A549 (cell line): ENCODE measurements around the gene LTBP3. TPM values are rescaled to one million over a fixed set of nuclear protein-coding genes. Genes with fewer than 3 reads are reported as not detected.

Experiments used
- ATAC-seq, 2 experiments: fragments of 200-7000 bp in 1 of 2; fragments of >200 bp in 1 of 2; cut with Nextera tagmentation in 1 of 2; cut with Tn5 transposase in 1 of 2; 3 replicates each; pipeline versions ENCODE4 v1.8.0 to v1.9.1; 2018 to 2020; ENCODE audit warnings: mild to moderate bottlenecking in 1 of 2, moderate library complexity in 1 of 2
- CTCF ChIA-PET: fragments of 300-600 bp; sonication (Branson Sonifier 250); formaldehyde crosslinking; extraction: SDS; loops from one replicate; lab custom pipeline; 2021; ENCODE audit warnings: antibody characterized with exemption, inconsistent platforms; lab: Yijun Ruan, JAX
- POLR2A ChIA-PET: fragments of 350-600 bp; formaldehyde crosslinking; extraction: SDS; loops from one replicate; lab custom pipeline; 2021; ENCODE audit warnings: antibody characterized with exemption, inconsistent platforms; lab: Yijun Ruan, JAX
- DNase-seq, 2 experiments: peaks; one replicate each; pipeline versions ENCODE4 v3.0.0 to v3.0.0-alpha.2; 2011 to 2016; ENCODE audit warnings: low read depth in 1 of 2, low spot score in 1 of 2
- FAIRE-seq: peaks from 2 replicates; lab custom pipeline; 2011; peaks lifted over from hg19 to GRCh38; lab: Jason Lieb, UNC
- H3K27ac ChIP-seq, 2 experiments: fragments of >200 bp; sonication (Bioruptor Twin); formaldehyde crosslinking; 3 replicates each; pipeline ENCODE4 v1.5.1; 2016 to 2017
- H3K4me1 ChIP-seq: fragments of >200 bp; sonication (Bioruptor Twin); formaldehyde crosslinking; 3 replicates; pipeline ENCODE4 v1.6.1; 2016
- H3K4me2 ChIP-seq: fragments of >200 bp; sonication (Bioruptor Twin); formaldehyde crosslinking; 3 replicates; pipeline ENCODE4 v1.6.1; 2016
- H3K4me3 ChIP-seq: fragments of >200 bp; sonication (Bioruptor Twin); formaldehyde crosslinking; 3 replicates; pipeline ENCODE4 v1.5.1; 2016
- H3K9me3 ChIP-seq: fragments of >200 bp; sonication (Bioruptor Twin); formaldehyde crosslinking; 3 replicates; pipeline ENCODE4 v1.6.1; 2016
- ATOH8 ChIP-seq: fragments of 250-450 bp; sonication (Bioruptor Pico); IDR thresholded peaks from 2 replicates; pipeline ENCODE4 v1.5.0; 2020; ENCODE audit warnings: low read depth, mild to moderate bottlenecking, moderate library complexity
- BHLHE40 ChIP-seq: IDR thresholded peaks from 2 replicates; pipeline ENCODE4 v1.6.1; 2012; ENCODE audit warnings: low read depth, low read length, inconsistent platforms
- CHD2 ChIP-seq: fragments of 150-350 bp; IDR thresholded peaks from 2 replicates; pipeline ENCODE4 v1.6.1; 2014; ENCODE audit warnings: low read length; ENCODE audit not compliant: partially characterized antibody
- CHD4 ChIP-seq: fragments of 200-600 bp; sonication (generic); IDR thresholded peaks from 2 replicates; pipeline ENCODE4 v1.6.1; 2016; ENCODE audit warnings: antibody characterized with exemption, mild to moderate bottlenecking, borderline replicate concordance
- E2F6 ChIP-seq: IDR thresholded peaks from 2 replicates; pipeline ENCODE4 v1.6.1; 2012; ENCODE audit warnings: low read depth, borderline replicate concordance
- EHF ChIP-seq: fragments of 250-450 bp; sonication (Bioruptor Pico); IDR thresholded peaks from 2 replicates; pipeline ENCODE4 v1.5.0; 2020; ENCODE audit warnings: mild to moderate bottlenecking
- EHMT2 ChIP-seq: fragments of 200-600 bp; sonication (generic); IDR thresholded peaks from 2 replicates; pipeline ENCODE4 v1.6.1; 2016; ENCODE audit warnings: antibody characterized with exemption, low read depth, mild to moderate bottlenecking, moderate library complexity
- EP300 ChIP-seq, 2 experiments: fragments of >200 bp; sonication (Bioruptor Twin); formaldehyde crosslinking; IDR thresholded peaks; 2 replicates in 1 of 2; 3 replicates in 1 of 2; pipeline ENCODE4 v1.6.1; 2016 to 2017
- ESRRA ChIP-seq: fragments of 150-350 bp; IDR thresholded peaks from 2 replicates; pipeline ENCODE4 v1.6.1; 2014; ENCODE audit warnings: mild to moderate bottlenecking, low read length, borderline replicate concordance
- FOSL2 ChIP-seq, 2 experiments: fragments of 450-650 bp in 1 of 2; fragments of >200 bp in 1 of 2; sonication (Bioruptor Twin) in 1 of 2; formaldehyde crosslinking; IDR thresholded peaks; 2 replicates each; pipeline versions ENCODE4 v1.5.0 to v1.6.1; 2016 to 2020; ENCODE audit warnings: mild to moderate bottlenecking in 1 of 2, moderate library complexity in 1 of 2
- FOXS1 ChIP-seq: fragments of 250-450 bp; sonication (Bioruptor Pico); IDR thresholded peaks from 2 replicates; pipeline ENCODE4 v1.5.0; 2020; ENCODE audit warnings: mild to moderate bottlenecking, moderate library complexity
- GATA3 ChIP-seq: IDR thresholded peaks from 2 replicates; pipeline ENCODE4 v1.6.1; 2012; ENCODE audit warnings: borderline replicate concordance
- HEYL ChIP-seq: fragments of 250-450 bp; sonication (Bioruptor Pico); IDR thresholded peaks from 2 replicates; pipeline ENCODE4 v1.8.0; 2021; ENCODE audit warnings: mild to moderate bottlenecking, moderate library complexity
- HOXA7 ChIP-seq: fragments of 250-450 bp; sonication (Bioruptor Pico); IDR thresholded peaks from 2 replicates; pipeline ENCODE4 v1.5.0; 2020; ENCODE audit warnings: mild to moderate bottlenecking, moderate library complexity
- HOXB13 ChIP-seq: fragments of 250-450 bp; sonication (Bioruptor Pico); IDR thresholded peaks from 2 replicates; pipeline ENCODE4 v1.5.0; 2020; ENCODE audit warnings: low read depth, mild to moderate bottlenecking, moderate library complexity
- HOXB5 ChIP-seq: fragments of 250-450 bp; sonication (Bioruptor Pico); IDR thresholded peaks from 2 replicates; pipeline ENCODE4 v1.5.0; 2020; ENCODE audit warnings: mild to moderate bottlenecking, moderate library complexity
- JUNB ChIP-seq: fragments of >200 bp; sonication (Bioruptor Twin); formaldehyde crosslinking; IDR thresholded peaks from 2 replicates; pipeline ENCODE4 v1.6.1; 2016
- KDM1A ChIP-seq: fragments of 200-600 bp; sonication (generic); IDR thresholded peaks from 2 replicates; pipeline ENCODE4 v1.6.1; 2016; ENCODE audit warnings: low read depth, mild to moderate bottlenecking
- KDM5A ChIP-seq: fragments of 200-600 bp; sonication (generic); IDR thresholded peaks from 2 replicates; pipeline ENCODE4 v1.6.1; 2016; ENCODE audit warnings: antibody characterized with exemption, mild to moderate bottlenecking
- POLR2AphosphoS2 ChIP-seq: conservative IDR thresholded peaks from 2 replicates; pipeline ENCODE4 v1.6.1; 2012; ENCODE audit warnings: low read length, improper control_type of control experiment, inconsistent platforms
- RARB ChIP-seq: fragments of 250-450 bp; sonication (Bioruptor Pico); IDR thresholded peaks from 2 replicates; pipeline ENCODE4 v1.8.0; 2021; ENCODE audit warnings: mild to moderate bottlenecking, moderate library complexity
- RCOR1 ChIP-seq: fragments of 150-350 bp; IDR thresholded peaks from 2 replicates; pipeline ENCODE4 v1.6.1; 2014; ENCODE audit warnings: antibody characterized with exemption, low read length, low read depth
- REST ChIP-seq: fragments of 200-600 bp; sonication (generic); IDR thresholded peaks from 2 replicates; pipeline ENCODE4 v1.6.1; 2016; ENCODE audit warnings: antibody characterized with exemption, mild to moderate bottlenecking, moderate library complexity
- RNF2 ChIP-seq: fragments of 200-600 bp; sonication (generic); IDR thresholded peaks from 2 replicates; pipeline ENCODE4 v1.6.1; 2016; ENCODE audit warnings: low read depth, mild to moderate bottlenecking, antibody characterized with exemption, moderate library complexity, borderline replicate concordance
- TP53 ChIP-seq: fragments of 250-450 bp; sonication (Bioruptor Pico); IDR thresholded peaks from 2 replicates; pipeline ENCODE4 v1.5.0; 2021; ENCODE audit warnings: mild to moderate bottlenecking, moderate library complexity
- ZFP36 ChIP-seq: fragments of 450-650 bp; IDR thresholded peaks from 2 replicates; pipeline ENCODE4 v1.6.1; 2014; ENCODE audit warnings: borderline replicate concordance; ENCODE audit not compliant: partially characterized antibody
- WGBS: methylation state at CpG from one replicate; pipeline ENCODE4 v1.1.6; 2017; ENCODE audit errors: missing lambda C conversion rate; 5-methylcytosine and 5-hydroxymethylcytosine counted together
- polyA plus RNA-seq, 4 experiments: library from polyadenylated mRNA; depleted of rRNA in 3 of 4; stranded (reverse); fragments of >200 nt; fragmentation: RNase III in 1 of 4; extraction: RNeasy Plus Mini Kit Qiagen cat#74134 plus additional on column Dnase treatment in 1 of 4; gene quantifications; 2 replicates in 3 of 4; 3 replicates in 1 of 4; pipeline ENCODE4 v1.2.3, GENCODE V29; 2011 to 2017
- TF ChIP-seq, protein P1 (sequence below): fragments of >200 bp; sonication (Bioruptor Twin); formaldehyde crosslinking; IDR thresholded peaks from 2 replicates; pipeline ENCODE4 v1.6.1; 2016
- TF ChIP-seq, protein P2 (sequence below): fragments of 450-650 bp; IDR thresholded peaks from 2 replicates; pipeline ENCODE4 v1.6.1; 2014; ENCODE audit warnings: antibody characterized with exemption

The LTBP3 gene
- polyA plus RNA-seq, 2 of the 4 experiments (the other 2 are of a cell fraction) = 28.6 to 123 TPM

- no peaks in the 10 kb centered on the region for H3K9me3 ChIP-seq
- no peak for TF ChIP-seq RNF2
- TF ChIP-seq, protein P1, sequence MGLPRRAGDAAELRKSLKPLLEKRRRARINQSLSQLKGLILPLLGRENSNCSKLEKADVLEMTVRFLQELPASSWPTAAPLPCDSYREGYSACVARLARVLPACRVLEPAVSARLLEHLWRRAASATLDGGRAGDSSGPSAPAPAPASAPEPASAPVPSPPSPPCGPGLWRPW = no peak
- no peak for TF ChIP-seq GATA3
- no peak for TF ChIP-seq E2F6
- TF ChIP-seq CHD4 = no peak
- TF ChIP-seq EHF = no peak
- TF ChIP-seq KDM1A = no peak
- TF ChIP-seq ESRRA = no peak
- TF ChIP-seq, protein P2, sequence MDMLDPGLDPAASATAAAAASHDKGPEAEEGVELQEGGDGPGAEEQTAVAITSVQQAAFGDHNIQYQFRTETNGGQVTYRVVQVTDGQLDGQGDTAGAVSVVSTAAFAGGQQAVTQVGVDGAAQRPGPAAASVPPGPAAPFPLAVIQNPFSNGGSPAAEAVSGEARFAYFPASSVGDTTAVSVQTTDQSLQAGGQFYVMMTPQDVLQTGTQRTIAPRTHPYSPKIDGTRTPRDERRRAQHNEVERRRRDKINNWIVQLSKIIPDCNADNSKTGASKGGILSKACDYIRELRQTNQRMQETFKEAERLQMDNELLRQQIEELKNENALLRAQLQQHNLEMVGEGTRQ = no peak
- no peak for TF ChIP-seq HOXB5 (CRISPR knock-in tag)
- no peak for TF ChIP-seq FOSL2 (IDR thresholded peaks at IDR 0.05)
- no peak for TF ChIP-seq FOSL2 (CRISPR knock-in tag; IDR thresholded peaks at IDR 0.05)
- no peak for TF ChIP-seq EP300 (IDR thresholded peaks at IDR 0.05)
- no peak for TF ChIP-seq HOXB13 (CRISPR knock-in tag)
- TF ChIP-seq RARB (CRISPR knock-in tag) = no peak
- TF ChIP-seq FOXS1 = no peak
- TF ChIP-seq ZFP36 = no peak
- no peak for TF ChIP-seq ATOH8 (CRISPR knock-in tag)
- TF ChIP-seq, all 56 proteins: peak for 0
- no peak overlapping the region for H3K27ac ChIP-seq
- H3K4me1 ChIP-seq = peaks cover 15% of the 10 kb centered on the region
- H3K4me2 ChIP-seq = no peak overlapping the region
- 87% methylated on average over 8 of the region's 8 CpGs for WGBS
- ChIA-PET CTCF (interaction anchor here (1.3 to 14.6 kb wide), 4 partner anchors 9 to 41 kb away, joined by 3 to 249 read pairs (median 37); partner anchors contain the start of genes FAM89B, MAP3K11 and PCNX3), POLR2A (no interaction called here)
- DNase-seq (no peak), ATAC-seq (no peak), FAIRE-seq (no peak)
- no peak overlapping the region for H3K4me3 ChIP-seq
These were observed 25.9 kb upstream of the LTBP3 start for GRCh38 chr11:65584106-65584505.

DNA sequence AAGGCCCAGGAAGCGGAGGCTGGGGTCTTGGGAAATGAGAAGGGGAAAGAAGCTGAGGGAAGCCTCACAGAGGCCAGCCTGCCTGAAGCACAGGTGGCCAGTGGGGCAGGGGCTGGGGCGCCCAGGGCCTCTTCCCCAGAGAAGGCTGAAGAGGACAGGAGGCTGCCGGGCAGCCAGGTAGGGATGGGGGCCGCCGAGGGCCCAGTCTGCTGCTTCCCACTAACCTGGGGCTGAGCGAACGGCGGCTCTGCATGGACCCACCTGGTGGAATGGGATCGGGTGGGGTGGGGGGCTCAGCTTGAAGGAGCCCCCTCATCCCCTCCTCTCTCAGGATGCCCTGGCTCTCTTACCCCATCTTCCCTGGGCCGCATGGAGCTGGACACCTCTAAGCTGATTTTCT lies 25.4 kb upstream of the LTBP3 start:
- POLR2A ChIA-PET = no interaction called here
- no peak for TF ChIP-seq EHMT2
- no peak for TF ChIP-seq HEYL
- no peak for TF ChIP-seq JUNB
- TF ChIP-seq RNF2 = no peak
- no peak for TF ChIP-seq KDM1A
- no peak for TF ChIP-seq RARB (CRISPR knock-in tag)
- no peak for TF ChIP-seq ATOH8 (CRISPR knock-in tag)
- TF ChIP-seq EP300 (IDR thresholded peaks at IDR 0.05) = no peak
- TF ChIP-seq POLR2AphosphoS2 = no peak
- no peak for TF ChIP-seq HOXA7
- no peak for TF ChIP-seq FOXS1
- TF ChIP-seq KDM5A = no peak
- TF ChIP-seq TP53 = no peak
- no peak for TF ChIP-seq RCOR1
- no peak for TF ChIP-seq REST
- no peak for TF ChIP-seq CHD2
- TF ChIP-seq BHLHE40 = no peak
- TF ChIP-seq, all 56 proteins: peak for 0
- FAIRE-seq (no peak), DNase-seq (no peak), ATAC-seq (no peak)
- Histone ChIP-seq H3K4me3 (no peak overlapping the region), H3K4me2 (no peak overlapping the region), H3K27ac (no peak overlapping the region), H3K4me1 (peaks cover 16% of the 10 kb centered on the region), H3K9me3 (no peaks in the 10 kb centered on the region)
- CTCF ChIA-PET = interaction anchor here (1.3 to 14.6 kb wide), 5 partner anchors 10 to 43 kb away, joined by 3 to 249 read pairs (median 26); partner anchors contain the start of genes FAM89B, MAP3K11 and PCNX3
- WGBS = 90% methylated on average over 7 of the region's 10 CpGs
